ENCODE measurements around the gene NDUFAF5. TPM values are rescaled to one million over a fixed set of nuclear protein-coding genes. Genes with fewer than 3 reads are reported as not detected.

NDUFAF5 gene
- total RNA-seq, 2 experiments from 2014 or later: 70.8 to 73.5 TPM

DNA sequence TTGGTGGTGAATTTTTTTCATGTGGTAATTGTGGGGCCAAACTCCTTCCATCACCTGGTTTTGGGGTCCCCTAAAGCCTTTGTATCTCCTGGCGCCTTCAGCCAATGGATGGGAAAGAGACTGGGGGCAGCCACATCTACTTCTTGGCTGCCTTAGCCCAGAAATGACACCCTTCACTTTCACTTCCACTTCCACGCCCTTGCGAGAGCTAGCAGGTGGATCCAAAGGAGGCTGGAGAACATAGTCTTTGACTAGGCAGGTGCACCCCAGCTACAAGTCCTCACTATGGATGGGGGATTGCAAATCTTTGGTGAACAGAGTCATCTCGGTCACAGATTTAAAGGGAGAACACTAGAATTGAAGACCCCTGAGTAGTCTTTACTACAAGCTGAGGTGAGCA lies 70.8 kb downstream of the NDUFAF5 start:
- Mint-ChIP-seq H3K4me3 (no peak overlapping the region), H3K36me3 (ENCODE audit: low read depth) (no peaks in the 10 kb centered on the region), H3K27ac (no peak overlapping the region), H3K4me1 (ENCODE audit: low read depth) (no peaks in the 10 kb centered on the region), H3K27me3 (peaks cover 4% of the 10 kb centered on the region), H3K9me3 (no peaks in the 10 kb centered on the region)
- intact Hi-C loops (cut with DNase I, micrococcal nuclease): no loop called here
- Histone ChIP-seq H3K36me3 (ENCODE audit: insufficient read depth, low read length) (no peaks in the 10 kb centered on the region), H3K4me3 (ENCODE audit: low read length) (no peak overlapping the region), H3K27me3 (ENCODE audit: control insufficient read depth in 1 of 2, insufficient read depth in 2 of 2, low read length in 2 of 2) (no peaks in the 10 kb centered on the region), H3K9me3 (ENCODE audit: control insufficient read depth in 1 of 2, insufficient read depth in 1 of 2, low read length in 2 of 2) (peaks cover 0 to 4% of the 10 kb centered on the region in 2 experiments), H3K27ac (ENCODE audit: low read depth in 1 of 2, low read length in 2 of 2) (no peak overlapping the region), H3K4me1 (ENCODE audit: insufficient read depth, low read length) (no peaks in the 10 kb centered on the region)
- ChIA-PET CTCF (no interaction called here), POLR2A (no interaction called here)
- ATAC-seq (ENCODE audit: poor library complexity): no peak
- DNase-seq: no peak
- TF ChIP-seq CTCF (IDR thresholded peaks at IDR 0.05): no peak

- Histone ChIP-seq H3K27me3 (ENCODE audit: control insufficient read depth in 1 of 2, insufficient read depth in 2 of 2, low read length in 2 of 2) (no peaks in the 10 kb centered on the region), H3K4me1 (ENCODE audit: insufficient read depth, low read length) (no peaks in the 10 kb centered on the region), H3K9me3 (ENCODE audit: control insufficient read depth in 1 of 2, insufficient read depth in 1 of 2, low read length in 2 of 2) (peaks cover 0 to 4% of the 10 kb centered on the region in 2 experiments), H3K4me3 (ENCODE audit: low read length) (no peak overlapping the region), H3K27ac (ENCODE audit: low read depth in 1 of 2, low read length in 2 of 2) (no peak overlapping the region), H3K36me3 (ENCODE audit: insufficient read depth, low read length) (no peaks in the 10 kb centered on the region)
- peaks cover 4% of the 10 kb centered on the region for H3K27me3 Mint-ChIP-seq
- H3K4me3 Mint-ChIP-seq: no peak overlapping the region
- no peaks in the 10 kb centered on the region for H3K9me3 Mint-ChIP-seq
- DNase-seq (no peak), ATAC-seq (ENCODE audit: poor library complexity) (no peak)
- H3K27ac Mint-ChIP-seq: no peak overlapping the region
- intact Hi-C loops (cut with DNase I, micrococcal nuclease): no loop called here
- POLR2A ChIA-PET: no interaction called here
- no peaks in the 10 kb centered on the region for H3K36me3 Mint-ChIP-seq (ENCODE audit: low read depth)
- CTCF ChIA-PET: no interaction called here
- no peak for TF ChIP-seq CTCF (IDR thresholded peaks at IDR 0.05)
- no peaks in the 10 kb centered on the region for H3K4me1 Mint-ChIP-seq (ENCODE audit: low read depth)
Measured at GRCh38 chr20:13856354-13856753, 71.5 kb downstream of the NDUFAF5 start.

DNA sequence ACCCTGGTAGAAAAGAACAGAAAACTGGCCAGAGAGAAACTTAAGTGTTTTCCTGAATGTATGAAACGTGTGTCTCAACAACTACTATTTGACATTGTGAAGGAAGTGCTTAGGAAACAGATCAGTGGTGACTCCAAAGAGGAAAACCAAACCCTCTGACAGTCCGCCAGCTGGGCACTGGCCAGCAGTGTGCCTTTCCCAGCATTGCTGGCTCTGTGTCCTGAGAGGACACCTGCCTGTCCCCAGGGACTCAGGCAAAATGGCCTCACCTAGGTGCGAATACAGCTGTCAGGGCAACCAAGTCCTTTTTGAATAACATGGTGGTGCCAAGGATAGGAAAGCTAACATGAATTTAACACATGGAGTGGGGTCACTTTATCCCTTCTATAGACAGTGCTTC lies 72.5 kb downstream of the NDUFAF5 start:
- Histone ChIP-seq H3K36me3 (ENCODE audit: insufficient read depth, low read length) (no peaks in the 10 kb centered on the region), H3K4me3 (ENCODE audit: low read length) (no peak overlapping the region), H3K9me3 (ENCODE audit: control insufficient read depth in 1 of 2, insufficient read depth in 1 of 2, low read length in 2 of 2) (peaks cover 0 to 4% of the 10 kb centered on the region in 2 experiments), H3K27me3 (ENCODE audit: control insufficient read depth in 1 of 2, insufficient read depth in 2 of 2, low read length in 2 of 2) (no peaks in the 10 kb centered on the region), H3K4me1 (ENCODE audit: insufficient read depth, low read length) (no peaks in the 10 kb centered on the region), H3K27ac (ENCODE audit: low read depth in 1 of 2, low read length in 2 of 2) (no peak overlapping the region)
- ATAC-seq (ENCODE audit: poor library complexity) (no peak), DNase-seq (no peak)
- ChIA-PET POLR2A (no interaction called here), CTCF (no interaction called here)
- H3K9me3 Mint-ChIP-seq: no peaks in the 10 kb centered on the region
- H3K36me3 Mint-ChIP-seq (ENCODE audit: low read depth): no peaks in the 10 kb centered on the region
- no peak for TF ChIP-seq CTCF (IDR thresholded peaks at IDR 0.05)
- intact Hi-C loops (cut with DNase I, micrococcal nuclease): no loop called here
- H3K4me1 Mint-ChIP-seq (ENCODE audit: low read depth): no peaks in the 10 kb centered on the region
- no peak overlapping the region for H3K4me3 Mint-ChIP-seq
- no peak overlapping the region for H3K27ac Mint-ChIP-seq
- peaks cover 9% of the 10 kb centered on the region for H3K27me3 Mint-ChIP-seq

All from CD4-positive, alpha-beta T cell (primary cell).